ENCODE data around the gene LLGL1. TPM values are rescaled to one million over a fixed set of nuclear protein-coding genes. Genes with fewer than 3 reads are reported as not detected.
A peak's percentile ranks its signal among the peaks of the same experiment; 100 is the strongest.

The LLGL1 gene
- total RNA-seq, 4 donors from 2014 or later: 9.7 to 21.0 (median 15.7) TPM

DNA sequence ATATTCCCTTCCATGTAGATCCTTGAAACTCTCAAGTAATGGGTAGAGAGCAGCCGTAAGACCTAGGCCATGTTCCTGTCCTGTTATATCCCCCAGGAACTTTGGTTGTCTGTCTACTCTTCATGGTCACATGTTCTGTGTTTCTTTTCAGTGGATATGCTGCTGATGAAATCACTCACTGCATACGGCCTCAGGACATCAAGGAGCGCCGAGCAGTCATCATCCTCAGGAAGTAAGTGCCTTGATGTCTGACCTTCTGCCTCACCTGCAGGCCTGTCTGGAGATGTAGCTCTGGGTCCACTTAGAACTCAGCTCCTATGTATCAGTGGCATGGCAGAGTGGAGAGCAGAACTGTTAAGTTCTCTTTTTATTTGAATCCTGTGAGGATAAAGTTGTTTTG, 30.6 kb upstream of the LLGL1 start:
- DNase-seq (no peak), ATAC-seq (no peak)
- no peaks in the 10 kb centered on the region for H3K27me3 ChIP-seq
- no peak overlapping the region for H3K4me3 ChIP-seq
- peak overlapping the region; percentile 36 to 58 (median 44) for H3K27ac ChIP-seq
- no peak for TF ChIP-seq POLR2A (IDR thresholded peaks at IDR 0.05)
- TF ChIP-seq, protein P1, sequence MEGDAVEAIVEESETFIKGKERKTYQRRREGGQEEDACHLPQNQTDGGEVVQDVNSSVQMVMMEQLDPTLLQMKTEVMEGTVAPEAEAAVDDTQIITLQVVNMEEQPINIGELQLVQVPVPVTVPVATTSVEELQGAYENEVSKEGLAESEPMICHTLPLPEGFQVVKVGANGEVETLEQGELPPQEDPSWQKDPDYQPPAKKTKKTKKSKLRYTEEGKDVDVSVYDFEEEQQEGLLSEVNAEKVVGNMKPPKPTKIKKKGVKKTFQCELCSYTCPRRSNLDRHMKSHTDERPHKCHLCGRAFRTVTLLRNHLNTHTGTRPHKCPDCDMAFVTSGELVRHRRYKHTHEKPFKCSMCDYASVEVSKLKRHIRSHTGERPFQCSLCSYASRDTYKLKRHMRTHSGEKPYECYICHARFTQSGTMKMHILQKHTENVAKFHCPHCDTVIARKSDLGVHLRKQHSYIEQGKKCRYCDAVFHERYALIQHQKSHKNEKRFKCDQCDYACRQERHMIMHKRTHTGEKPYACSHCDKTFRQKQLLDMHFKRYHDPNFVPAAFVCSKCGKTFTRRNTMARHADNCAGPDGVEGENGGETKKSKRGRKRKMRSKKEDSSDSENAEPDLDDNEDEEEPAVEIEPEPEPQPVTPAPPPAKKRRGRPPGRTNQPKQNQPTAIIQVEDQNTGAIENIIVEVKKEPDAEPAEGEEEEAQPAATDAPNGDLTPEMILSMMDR (IDR thresholded peaks at IDR 0.05 in 4 of 5, conservative IDR thresholded peaks at IDR 0.05 in 1 of 5): no peak
- peaks cover 0 to 25% of the 10 kb centered on the region in 2 donors for H3K36me3 ChIP-seq
- in situ Hi-C loops (cut with MboI; ENCODE audit: low sequenced_read_pairs in 4 of 4): no loop called here
- peaks cover 67 to 97% of the 10 kb centered on the region in 2 donors for H3K4me1 ChIP-seq
- no peaks in the 10 kb centered on the region for H3K9me3 ChIP-seq
- intact Hi-C loops (cut with DNase I; ENCODE audit: low total_unique reads): no loop called here

DNA sequence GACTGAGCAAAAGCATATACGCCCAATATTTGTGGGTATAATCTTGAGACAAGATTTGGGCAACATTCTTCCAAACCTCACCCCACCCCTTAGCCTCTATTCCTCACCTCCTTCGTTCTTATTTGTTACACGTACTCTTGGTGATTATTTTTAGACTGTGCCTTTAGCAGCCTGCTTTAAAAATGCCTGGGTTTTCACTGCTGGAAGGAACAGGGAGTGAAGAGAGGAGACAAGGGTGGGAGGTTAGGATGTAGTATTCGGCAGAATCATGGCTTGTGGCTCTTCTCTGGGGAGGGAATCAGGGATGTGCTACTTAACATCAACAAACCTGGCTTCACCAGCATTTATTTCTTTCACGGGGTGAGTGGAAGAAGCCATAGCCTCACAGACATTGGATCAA, 30.2 kb upstream of the LLGL1 start:
- Histone ChIP-seq H3K4me3 (no peak overlapping the region), H3K4me1 (peaks cover 67 to 94% of the 10 kb centered on the region in 2 donors), H3K36me3 (peaks cover 0 to 25% of the 10 kb centered on the region in 2 donors), H3K27me3 (no peaks in the 10 kb centered on the region), H3K9me3 (no peaks in the 10 kb centered on the region), H3K27ac (peak overlapping the region; percentile 36 to 58 (median 44))
- intact Hi-C loops (cut with DNase I; ENCODE audit: low total_unique reads) (no loop called here), in situ Hi-C loops (cut with MboI; ENCODE audit: low sequenced_read_pairs in 4 of 4) (no loop called here)
- TF ChIP-seq POLR2A (IDR thresholded peaks at IDR 0.05): no peak
- TF ChIP-seq, protein P1 (IDR thresholded peaks at IDR 0.05 in 4 of 5, conservative IDR thresholded peaks at IDR 0.05 in 1 of 5): no peak
- DNase-seq (no peak), ATAC-seq (no peak)

DNA sequence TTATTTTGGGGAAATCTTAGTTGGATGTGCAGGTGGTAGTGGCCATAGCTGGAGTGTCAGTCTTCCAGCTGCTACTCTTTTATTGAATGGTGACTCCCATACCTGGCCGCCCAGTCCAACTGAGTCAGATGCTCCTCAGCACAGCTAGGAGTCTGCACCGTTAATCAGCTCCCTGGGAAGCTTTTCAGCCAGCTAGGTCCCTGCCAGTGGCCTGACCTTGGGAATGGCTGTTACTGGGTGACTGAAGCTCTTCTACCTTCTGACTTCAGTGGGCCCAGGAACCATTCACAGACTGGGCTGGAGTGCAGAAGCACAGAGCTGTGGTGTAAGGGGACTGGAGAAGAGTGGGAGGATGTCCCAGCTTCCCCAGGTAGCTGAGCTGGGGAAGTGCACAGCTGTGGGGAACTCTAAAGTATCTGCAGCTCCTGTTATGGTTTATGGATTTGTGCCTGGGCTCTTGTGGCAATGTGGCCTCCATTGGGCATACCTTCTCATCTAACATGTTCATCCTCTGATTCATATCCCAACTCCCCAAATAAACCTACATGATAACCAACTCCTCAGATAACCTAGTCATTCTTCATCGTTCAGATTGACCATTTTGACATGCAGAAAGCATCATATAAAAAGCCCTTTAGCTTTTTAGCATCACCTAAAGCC, 27.8 kb upstream of the LLGL1 start:
- in situ Hi-C loops (cut with MboI; ENCODE audit: low sequenced_read_pairs in 4 of 4): no loop called here
- peaks cover 58 to 91% of the 10 kb centered on the region in 2 donors for H3K4me1 ChIP-seq
- DNase-seq (no peak), ATAC-seq (peak; percentile 14 to 38)
- TF ChIP-seq, protein P1 (IDR thresholded peaks at IDR 0.05 in 4 of 5, conservative IDR thresholded peaks at IDR 0.05 in 1 of 5): no peak
- no peak overlapping the region for H3K4me3 ChIP-seq
- intact Hi-C loops (cut with DNase I; ENCODE audit: low total_unique reads): no loop called here
- H3K27me3 ChIP-seq: no peaks in the 10 kb centered on the region
- H3K36me3 ChIP-seq: peaks cover 0 to 25% of the 10 kb centered on the region in 2 donors
- H3K9me3 ChIP-seq: no peaks in the 10 kb centered on the region
- H3K27ac ChIP-seq: peak overlapping the region in 3 of 4 donors; percentile 0 to 82 (median 51)

DNA sequence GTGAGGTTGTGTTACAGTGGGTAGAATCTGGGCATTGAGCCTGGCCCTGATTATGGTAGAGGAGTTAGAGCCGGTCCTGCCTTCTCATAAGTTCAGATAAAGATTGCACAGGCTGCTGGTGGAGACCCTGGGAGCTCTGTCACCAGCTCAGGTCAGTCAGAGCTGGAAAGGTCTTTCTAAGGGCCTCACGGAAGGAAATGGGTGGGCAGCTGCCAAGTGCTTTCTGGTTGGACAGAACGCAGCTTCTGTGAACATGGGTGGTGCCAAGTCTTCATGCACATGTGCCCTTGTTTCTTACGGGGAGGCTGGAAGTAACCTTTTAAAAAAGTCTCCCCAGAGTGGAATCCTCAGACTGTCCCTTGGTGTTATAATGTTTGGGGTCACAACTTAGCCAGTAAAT, 26.9 kb upstream of the LLGL1 start:
- DNase-seq (no peak), ATAC-seq (no peak)
- H3K9me3 ChIP-seq: no peaks in the 10 kb centered on the region
- TF ChIP-seq POLR2A (IDR thresholded peaks at IDR 0.05): no peak
- TF ChIP-seq, protein P1 (IDR thresholded peaks at IDR 0.05 in 4 of 5, conservative IDR thresholded peaks at IDR 0.05 in 1 of 5): no peak
- peaks cover 0 to 28% of the 10 kb centered on the region in 2 donors for H3K36me3 ChIP-seq
- no peaks in the 10 kb centered on the region for H3K27me3 ChIP-seq
- intact Hi-C loops (cut with DNase I; ENCODE audit: low total_unique reads): no loop called here
- in situ Hi-C loops (cut with MboI; ENCODE audit: low sequenced_read_pairs in 4 of 4): no loop called here
- H3K4me1 ChIP-seq: peaks cover 63 to 91% of the 10 kb centered on the region in 2 donors
- H3K27ac ChIP-seq: peak overlapping the region in 3 of 4 donors; percentile 14 to 82 (median 58)
- H3K4me3 ChIP-seq: no peak overlapping the region
